Activated naive CD4-positive, alpha-beta T cell treated with Interleukin-2 at 50 U/mL for 16 hours (primary cell): Measurements from ENCODE around the gene EXOC7.

Experiments
- DNase-seq: peaks from one replicate; pipeline ENCODE4 v3.0.0-alpha.2; 2020

EXOC7 gene

GRCh38 chr17:76138234-76138895 lies 34.8 kb upstream of the EXOC7 start:
- no peak for DNase-seq

DNA sequence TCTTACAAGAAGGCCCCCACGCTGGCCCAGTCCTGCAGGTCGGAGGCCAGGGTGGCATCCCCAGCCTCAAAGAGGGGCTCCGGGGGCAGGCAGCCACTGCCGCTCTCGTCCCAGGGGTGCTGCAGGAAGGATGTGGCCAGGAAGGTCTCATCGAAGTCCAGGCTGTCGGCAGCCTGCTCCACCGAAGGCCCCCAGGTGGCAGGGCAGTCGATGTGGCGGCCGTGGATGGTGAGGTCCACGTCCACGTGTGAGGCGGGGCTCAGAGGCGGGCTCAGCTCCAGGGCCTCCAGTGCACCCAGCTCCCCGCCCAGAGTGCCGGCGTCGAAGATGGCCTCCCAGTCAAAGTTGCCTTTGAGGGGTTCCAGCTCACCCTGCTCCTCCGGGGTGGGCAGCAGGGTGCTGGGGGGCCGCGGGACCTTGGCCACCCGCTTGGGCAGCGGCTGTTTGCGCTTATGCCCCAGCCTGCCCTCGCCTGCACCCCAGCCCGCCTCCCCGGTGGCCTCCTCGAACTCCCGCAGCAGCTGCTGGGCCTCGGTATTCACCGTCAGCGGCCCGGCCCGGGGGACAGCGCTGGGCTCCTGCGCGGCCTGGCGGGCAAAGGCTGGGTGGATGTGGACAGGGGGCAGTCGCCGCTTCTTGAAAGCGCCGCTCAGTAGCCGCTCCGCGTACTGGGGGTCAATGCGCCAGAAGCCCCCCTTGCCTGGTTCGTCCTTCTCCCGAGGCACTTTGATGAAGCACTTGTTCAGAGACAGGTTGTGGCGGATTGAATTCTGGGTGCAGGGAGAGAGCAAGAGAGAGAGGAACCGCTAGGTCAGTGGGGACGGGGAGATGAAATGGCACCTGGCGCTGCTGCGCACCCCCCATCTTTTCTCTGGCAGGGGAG lies 34.0 kb upstream of the EXOC7 start:
- DNase-seq = no peak

- no peak for DNase-seq
Measured at GRCh38 chr17:76137001-76137350, 33.4 kb upstream of the EXOC7 start.

GRCh38 chr17:76136276-76137000 lies 32.9 kb upstream of the EXOC7 start:
- no peak for DNase-seq

- no peak for DNase-seq
Measured at GRCh38 chr17:76135810-76136188, 32.2 kb upstream of the EXOC7 start.

GRCh38 chr17:76134911-76135809 lies 31.6 kb upstream of the EXOC7 start:
- no peak for DNase-seq

DNA sequence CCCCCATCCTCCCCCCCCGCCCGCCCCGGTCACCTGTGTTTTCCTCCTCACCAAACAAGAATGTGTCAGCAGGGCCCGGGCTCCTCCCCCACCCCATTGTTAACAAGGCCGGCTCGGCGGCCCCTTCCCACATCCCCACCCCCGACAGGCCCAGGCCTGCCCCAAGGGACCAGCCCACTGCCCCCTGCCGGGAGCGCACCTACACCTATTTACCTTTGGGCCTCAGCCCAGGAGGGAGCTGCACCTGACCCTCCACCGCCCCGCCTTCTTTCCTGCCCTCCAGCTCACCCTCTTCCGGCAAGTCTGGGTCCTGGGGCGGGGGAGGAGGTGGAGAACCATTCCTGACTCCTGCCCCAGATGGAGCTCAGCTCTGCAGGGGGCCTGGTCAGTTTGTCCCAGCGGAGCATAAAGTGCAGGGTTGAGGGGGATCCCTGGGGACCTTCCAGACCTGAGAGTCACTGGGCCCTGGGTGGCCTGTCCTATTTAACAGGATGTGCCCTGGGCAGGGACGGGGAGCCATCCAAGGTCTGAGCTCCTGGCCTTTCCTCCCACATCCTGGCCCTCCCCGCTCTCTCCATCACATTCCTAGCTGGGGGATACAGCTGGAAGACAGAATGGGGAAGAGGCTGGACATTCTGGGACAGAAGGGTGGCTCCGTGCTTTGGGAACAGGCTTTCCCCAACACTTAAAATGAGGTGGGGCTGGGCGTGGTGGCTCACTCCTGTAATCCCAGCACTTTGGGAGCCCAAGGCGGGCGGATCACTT lies 29.2 kb upstream of the EXOC7 start:
- no peak for DNase-seq

- DNase-seq = no peak
Measured at GRCh38 chr17:76131692-76132573, 28.3 kb upstream of the EXOC7 start.

DNA sequence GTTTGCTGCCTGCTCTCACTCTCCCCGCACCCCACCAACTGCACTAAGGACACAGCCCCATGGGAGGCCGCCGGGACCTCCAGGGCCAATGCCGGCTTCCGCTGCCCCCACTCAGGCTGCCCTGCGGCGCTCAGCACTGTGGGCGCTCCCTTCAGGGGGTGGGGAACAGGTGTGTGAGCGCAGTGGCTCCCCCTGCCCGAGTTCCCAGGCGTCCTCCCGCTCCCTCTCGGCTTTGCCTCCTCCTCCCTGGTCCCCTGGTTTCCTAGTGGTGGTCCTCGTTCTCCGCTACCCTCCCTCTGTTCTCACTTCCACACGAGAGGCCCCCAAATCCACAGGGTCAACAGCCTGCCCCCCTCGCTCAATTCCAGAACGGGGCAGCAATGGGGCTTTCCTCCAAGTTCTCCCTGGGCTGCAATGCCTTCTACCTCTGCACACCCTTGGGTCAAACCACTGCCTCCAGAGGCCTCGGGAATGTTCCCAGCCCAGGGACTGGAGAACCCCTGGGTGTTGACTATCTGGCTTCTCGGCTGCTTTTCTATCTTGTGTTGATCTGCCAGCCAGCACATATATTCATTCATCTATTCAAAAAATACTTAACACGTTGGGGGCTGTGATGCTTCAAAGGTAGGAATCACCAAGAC lies 27.6 kb upstream of the EXOC7 start:
- no peak for DNase-seq

DNA sequence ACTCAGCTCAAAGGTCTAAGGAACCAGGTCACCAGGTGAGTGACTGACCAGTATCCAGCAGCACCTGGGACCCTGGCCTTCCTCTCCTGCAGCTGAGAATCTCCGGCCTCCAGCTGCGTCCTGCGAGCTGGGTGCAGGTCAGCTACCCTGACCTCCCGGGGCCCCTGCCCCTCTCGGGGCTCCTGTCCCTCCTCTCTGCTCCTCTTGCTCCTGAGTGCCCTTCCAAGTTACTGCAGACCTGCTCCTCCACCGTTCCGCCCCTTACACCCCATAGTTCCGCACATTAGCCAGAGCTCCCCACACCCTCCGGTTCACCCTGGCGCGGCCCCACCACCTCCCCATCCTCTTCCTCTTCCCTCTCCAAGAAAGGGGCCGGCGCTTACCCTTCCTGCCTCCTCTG lies 26.9 kb upstream of the EXOC7 start:
- DNase-seq = no peak

GRCh38 chr17:76125922-76126321 lies 22.3 kb upstream of the EXOC7 start:
- DNase-seq = no peak

GRCh38 chr17:76125391-76125675 lies 21.7 kb upstream of the EXOC7 start:
- no peak for DNase-seq

DNA sequence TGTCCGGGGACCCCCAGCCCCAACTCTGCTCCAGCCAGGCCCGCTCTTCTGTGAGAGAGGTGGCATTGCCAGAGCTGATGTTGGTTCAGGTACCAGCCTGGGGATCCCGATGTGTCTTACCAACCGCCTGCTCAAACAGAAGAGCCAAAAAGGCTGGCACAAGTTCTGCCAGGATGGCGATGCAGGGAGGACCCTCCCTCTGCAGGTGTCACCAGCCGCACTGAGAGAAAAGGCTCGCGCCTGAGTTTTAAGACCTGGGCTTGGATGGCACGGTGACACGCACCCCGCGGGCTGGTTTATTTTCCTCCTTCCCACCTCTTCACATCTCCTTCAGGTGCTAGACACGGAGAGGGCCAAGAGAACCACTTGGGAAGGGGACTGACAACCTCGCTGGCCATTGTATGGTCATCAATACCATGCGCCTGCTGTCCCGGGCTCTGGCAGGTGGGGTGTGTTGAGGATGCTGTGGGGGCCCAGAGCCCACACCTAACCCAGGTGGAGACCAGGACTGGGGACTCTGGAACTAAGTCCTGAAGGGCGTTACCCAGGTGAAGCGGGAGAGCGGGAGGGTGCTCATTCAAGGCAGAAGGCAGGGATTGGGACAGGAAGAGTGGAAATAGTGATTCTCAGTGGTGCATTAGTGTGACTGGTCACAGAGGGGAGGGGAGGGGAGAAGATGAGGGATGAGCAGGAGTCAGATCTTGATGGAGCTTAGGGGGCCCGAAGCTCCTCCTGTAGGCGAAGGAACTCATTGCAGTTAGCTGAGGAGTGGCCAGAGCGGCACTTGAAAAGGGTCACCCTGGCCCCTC lies 21.2 kb upstream of the EXOC7 start:
- DNase-seq = no peak

DNA sequence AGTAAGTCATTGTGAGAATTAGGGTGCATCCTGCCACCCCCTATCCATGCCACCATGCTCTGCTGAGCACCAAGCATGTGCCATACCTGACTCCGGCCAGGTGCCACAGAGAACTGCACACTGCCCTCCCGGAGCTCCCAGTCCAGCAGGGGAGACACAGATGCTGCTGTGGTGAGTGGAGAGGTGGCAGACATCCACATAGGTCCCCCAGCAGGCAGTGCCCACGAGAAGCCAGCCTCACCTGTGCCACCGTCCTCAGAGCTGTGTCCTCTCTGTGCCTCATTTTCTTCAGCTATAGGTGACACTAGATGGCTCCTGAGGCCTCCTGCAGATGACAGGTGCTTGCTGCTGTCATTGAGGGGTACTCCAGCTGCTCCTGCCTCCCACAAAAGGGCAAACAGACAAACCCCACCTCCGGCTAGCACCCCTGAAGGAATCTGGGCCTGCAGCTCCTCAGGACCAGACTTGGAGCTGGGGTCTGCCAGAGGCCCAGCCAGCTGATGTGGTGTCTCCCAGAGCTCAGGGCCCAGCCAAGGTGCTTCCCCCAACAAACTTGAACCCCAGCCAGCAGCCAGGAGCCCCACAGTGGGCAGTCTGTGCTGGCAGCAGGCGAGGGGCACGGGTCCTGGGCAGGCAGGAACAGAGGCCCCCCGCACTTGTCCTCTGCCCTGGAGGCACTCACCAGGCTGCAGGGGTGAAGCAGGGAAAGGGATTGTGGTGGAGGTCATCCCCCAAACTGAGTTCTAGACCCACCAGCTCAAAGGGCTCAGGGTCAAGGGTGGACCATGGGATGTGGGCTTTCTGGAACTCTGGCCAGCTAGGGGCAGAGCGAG lies 20.4 kb upstream of the EXOC7 start:
- DNase-seq = no peak

- DNase-seq = no peak
Measured at GRCh38 chr17:76123191-76123499, 19.6 kb upstream of the EXOC7 start.

DNA sequence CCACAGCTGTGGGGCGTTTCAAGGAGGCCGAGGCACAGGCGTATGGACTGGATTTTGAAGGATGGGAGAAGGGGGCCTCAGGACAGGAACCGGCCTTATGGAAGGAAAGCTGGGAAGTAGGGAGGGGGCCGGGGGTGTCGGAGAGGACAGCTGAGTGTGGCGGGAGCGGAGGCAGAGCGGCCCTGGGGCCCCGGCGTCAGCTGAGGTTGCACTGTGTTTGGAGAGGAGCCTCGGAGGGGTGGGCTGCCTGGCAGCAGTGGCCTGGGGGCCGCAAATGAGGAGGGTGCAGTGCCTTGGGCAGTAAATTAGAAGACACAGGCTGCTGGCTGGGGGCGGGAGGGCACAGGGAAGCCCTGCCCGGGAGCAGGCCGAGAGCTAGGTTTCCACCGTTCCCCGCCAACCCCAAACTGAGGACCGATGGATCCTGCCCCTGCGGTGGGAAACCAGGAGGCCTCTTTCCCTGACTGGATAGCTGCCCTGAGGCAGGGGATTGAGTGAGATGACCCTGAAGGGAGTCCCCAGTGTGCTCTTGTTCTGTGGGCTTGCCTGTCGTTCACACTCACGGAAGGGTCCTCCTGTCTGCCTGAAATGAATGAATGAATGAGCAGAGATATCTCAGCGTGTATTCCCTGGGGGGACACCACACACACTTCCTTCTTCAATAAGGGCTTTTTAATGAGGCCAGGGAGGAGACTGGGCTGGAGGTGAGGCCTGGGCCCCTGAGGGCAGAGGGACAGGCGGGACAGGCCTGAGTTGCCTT lies 19.0 kb upstream of the EXOC7 start:
- DNase-seq = no peak

DNA sequence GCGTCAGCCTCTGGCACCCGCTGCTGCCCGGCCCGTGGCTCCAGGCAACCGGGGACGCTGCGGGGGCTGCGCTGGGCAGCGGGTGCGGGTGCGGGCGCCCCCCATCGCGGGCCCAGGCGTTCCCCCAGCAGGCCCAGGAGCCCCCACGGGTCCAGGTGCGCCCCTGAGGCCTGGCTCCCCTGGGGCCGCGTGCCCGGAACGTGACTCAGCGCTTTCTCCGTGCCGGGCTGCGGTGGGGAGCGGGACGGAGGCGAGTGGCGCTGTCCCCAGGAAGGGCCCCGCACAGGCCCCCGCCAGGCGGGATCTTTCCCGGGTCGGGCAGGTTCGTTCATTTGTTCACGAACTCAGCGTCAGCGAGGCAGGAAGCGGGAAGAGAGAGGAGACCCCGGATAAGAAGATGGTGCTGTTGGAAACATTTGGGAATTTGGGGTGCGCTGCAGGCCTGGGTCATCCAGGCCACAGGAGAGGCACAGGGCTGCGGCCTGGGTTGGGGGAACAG lies 18.4 kb upstream of the EXOC7 start:
- DNase-seq = no peak

- no peak for DNase-seq
Measured at GRCh38 chr17:76120658-76121008, 17.0 kb upstream of the EXOC7 start.
